Activated T-cell treated with anti-CD3 and anti-CD28 coated beads for 48 hours (primary cell): Measurements from ENCODE around the gene AKNA.

Experiments
- DNase-seq: peaks from one replicate; pipeline ENCODE4 v3.0.0-alpha.2; 2020; ENCODE audit warnings: low read depth

The AKNA gene

DNA sequence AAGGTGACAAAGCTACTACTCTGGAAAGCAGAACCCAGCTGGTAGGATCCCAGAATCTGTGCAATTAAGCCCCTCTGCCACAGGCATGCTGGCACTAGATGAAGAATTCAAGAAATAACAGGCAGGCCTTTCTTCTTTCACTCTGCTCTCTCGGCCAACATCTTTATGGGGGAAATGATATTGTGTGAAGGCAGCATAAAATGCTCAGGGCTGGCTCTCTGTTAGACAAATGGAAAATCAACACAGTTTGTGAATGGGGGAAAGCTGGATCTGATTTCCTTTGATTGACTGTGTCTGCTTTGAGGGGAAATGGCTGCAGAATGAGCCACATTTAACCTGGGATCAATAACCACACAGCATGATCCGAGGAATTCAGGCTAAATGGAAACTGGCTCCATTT, 29.1 kb upstream of the AKNA start:
- DNase-seq: no peak

GRCh38 chr9:114416290-114416689, 28.5 kb upstream of the AKNA start:
- no peak for DNase-seq

- no peak for DNase-seq
These were observed 26.6 kb upstream of the AKNA start for GRCh38 chr9:114414346-114414745.

DNA sequence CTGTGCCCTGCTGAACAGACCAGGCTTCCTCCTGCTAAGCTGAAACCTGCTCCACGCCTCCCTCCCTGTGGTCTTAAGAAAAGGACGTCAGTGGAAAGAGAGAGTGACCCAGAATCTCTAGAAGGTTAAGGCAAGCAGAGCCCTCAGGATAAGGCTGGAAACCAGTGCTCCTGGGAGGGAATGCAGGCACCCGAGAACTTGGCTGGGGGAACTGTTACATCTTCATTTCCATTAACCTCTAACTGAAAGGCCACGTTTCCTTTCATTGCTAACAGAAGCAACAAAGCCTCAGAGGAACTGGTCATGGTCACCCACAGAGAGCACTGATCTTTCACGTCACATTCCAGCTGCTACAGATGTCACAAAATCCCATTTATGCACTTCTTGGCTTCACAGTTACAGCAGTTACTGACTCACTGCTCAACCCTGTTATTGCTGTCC, 26.1 kb upstream of the AKNA start:
- no peak for DNase-seq

GRCh38 chr9:114412048-114412683, 24.4 kb upstream of the AKNA start:
- DNase-seq: no peak

DNA sequence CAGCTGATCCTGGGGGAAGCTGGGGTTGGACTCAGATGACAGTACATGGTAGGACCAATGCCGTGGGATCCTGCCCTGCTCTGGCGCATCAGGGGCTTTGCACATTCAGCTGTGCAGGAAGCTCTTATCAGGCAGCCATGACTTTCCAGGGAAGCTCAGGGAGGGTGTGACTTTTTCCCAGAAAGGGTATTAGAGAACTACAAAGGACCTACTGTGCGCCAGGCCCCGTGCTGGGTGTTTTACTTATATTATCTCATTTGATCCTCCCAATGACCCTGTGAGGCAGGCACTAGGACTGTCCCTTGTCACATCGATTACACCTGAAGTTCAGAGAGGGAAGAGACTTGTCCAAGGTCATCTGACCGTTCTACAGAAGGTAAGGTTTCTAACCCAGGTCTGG, 23.7 kb upstream of the AKNA start:
- DNase-seq: no peak

GRCh38 chr9:114410910-114411309, 23.1 kb upstream of the AKNA start:
- DNase-seq: no peak

GRCh38 chr9:114409842-114410241, 22.1 kb upstream of the AKNA start:
- DNase-seq: no peak

GRCh38 chr9:114409103-114409780, 21.5 kb upstream of the AKNA start:
- no peak for DNase-seq

- DNase-seq: no peak
These were observed 20.9 kb upstream of the AKNA start for GRCh38 chr9:114408645-114409044.

DNA sequence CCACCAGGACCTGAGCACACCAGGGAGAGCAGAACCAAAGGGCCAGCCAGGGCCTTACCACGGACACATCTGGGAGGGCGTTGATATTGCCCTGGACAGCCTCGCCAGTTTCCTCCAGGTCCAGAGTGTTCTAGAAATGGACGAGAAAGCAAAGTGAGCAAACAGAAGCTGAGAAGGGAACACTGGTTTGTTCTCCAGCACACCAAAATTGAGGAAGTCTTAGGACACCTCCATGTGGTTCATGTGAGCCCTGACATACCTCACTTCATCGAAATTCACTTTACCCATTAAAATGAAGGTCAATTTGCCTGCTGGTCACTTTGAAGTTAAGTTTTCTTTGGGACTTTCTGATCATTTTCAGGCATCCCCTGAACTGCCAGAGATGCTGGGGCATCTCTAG, 20.1 kb upstream of the AKNA start:
- no peak for DNase-seq

DNA sequence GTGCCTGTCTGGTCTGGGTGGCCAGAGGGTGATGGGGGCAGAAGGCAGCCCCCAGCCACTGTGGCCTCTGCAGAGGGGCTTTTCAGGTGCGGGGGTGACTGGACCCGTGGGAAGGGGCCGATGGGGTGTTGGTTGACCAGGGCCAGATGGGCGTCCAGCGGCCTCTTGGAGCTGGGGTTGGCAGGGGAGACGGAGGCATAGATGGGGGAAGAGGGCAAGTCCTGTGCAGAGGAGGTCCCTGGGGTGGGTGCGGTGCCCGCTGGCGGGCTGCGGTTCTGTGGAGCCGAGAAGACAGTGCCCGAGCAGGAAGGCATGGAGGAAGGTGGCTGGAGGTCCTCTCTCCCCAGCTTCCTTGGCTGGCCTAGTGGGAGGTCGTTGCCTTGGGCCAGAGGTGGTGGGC, 18.7 kb upstream of the AKNA start:
- DNase-seq: no peak

DNA sequence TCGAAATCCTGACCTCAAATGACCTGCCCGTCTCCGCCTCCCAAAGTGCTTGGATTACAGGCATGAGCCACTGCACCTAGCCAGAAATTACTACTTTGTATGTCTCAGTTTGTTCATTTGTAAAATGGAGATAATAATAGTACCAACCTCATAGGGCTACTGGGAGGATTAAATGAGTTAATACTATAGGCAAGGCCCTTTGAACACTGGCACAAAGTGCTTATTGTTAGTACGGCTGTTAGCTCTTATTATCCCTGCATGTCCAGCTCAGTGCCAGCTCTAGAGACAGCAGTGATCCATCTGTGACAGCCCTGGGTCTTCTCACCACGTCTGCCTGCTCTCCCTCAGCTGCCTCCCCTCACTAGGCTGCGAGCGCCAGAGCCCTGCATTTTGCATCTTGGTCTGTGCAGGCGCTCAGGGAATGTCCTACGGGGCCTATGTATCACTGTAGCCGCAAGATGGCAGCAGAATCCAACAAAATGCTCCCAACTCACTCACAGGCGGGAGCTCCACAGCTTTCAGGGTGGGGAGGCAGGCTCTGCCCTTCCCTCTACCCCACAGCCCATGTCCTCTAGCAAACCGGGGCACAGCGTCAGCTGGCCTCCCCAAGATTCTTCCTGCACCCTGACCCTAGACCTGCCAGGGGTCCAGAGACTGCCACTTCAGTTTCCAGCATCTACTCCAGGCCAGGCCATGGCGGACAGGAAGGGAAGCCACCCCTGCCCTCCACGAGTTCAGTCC, 17.7 kb upstream of the AKNA start:
- DNase-seq: peak; percentile 65

DNA sequence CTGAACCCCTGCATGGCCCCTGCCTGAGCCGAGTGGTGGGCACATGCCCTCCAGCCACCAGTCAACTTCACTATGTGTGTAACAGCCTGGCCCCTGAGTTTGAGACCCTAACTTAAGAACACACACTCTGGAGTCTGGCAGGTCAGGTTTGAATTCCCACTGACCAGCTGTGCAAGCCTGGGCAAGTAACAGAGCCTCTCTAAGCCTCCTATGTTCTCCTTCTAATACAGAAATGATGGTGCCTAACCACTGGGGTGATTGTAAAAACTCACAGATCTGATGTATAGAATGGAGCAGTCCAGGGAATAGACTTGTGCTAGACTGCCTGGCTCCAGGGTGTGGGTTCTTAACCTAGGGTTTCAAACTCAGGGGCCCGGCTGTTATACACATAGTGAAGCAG, 16.7 kb upstream of the AKNA start:
- no peak for DNase-seq

DNA sequence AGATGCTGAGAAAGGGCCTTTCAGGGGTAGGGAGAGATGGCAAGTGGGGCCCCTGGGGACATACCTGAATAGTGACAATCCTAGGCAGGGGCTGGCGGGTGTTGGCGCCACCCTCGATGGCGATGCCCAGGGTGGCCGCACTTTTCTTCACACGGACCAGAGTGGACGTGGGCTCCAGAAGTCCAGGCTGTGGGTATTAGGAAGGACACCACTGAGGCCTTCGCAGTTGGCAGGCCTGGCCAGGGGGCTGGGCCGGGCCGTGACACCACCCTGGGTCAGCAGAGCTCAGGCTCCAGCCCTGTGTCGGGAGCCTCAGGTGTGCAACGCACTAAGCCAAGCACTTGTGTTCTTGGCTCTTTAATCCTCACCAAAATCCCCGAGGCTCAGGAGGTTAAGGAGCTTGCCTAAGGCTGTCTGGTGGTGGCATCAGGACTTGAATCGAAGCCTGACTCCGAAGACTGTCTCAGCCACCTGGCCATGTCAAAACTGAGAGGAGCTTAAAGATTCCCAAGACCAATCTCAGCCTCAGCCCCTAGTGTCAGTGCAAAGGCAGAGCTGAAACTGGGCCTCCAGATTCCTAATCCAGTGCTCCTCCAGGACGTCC, 15.5 kb upstream of the AKNA start:
- no peak for DNase-seq

DNA sequence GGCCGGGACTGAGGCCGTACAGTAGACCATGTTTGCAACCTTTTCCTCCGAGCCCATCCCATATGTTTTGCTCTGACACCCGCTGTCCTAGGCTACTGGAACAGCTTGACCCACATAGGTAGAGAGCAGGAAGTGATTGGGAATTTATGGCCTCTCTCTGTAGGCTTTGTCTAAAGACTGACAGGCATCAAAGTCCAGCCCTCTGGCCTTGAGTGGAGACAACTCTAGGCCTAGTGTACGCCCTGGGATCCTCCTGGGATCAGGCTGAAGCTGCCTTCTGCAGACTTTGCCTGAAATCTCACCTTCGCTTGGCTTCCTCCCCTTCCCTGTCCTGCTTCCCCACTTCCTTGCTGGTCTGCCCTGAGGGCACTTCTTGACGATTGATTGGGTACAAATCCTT, 13.6 kb upstream of the AKNA start:
- DNase-seq: no peak

DNA sequence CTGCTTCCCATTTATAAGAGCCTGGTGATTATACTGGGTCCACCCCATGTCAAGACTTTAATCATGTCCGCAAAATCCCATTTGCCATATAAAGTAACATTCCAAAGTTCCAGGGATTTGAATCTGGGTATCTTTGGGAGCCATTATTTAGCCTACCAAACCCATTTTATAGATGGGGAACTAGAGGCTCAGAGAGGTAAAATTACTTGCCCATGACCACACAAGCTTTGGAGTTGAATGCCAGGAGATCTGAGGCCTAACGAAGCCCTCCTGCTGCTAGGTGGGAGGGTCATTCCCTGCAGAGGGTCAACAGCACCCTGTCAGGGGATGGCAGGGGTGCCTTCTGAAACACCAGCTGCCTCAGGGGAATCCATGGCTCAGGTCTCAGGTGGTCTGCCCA, 13.0 kb upstream of the AKNA start:
- DNase-seq: no peak

DNA sequence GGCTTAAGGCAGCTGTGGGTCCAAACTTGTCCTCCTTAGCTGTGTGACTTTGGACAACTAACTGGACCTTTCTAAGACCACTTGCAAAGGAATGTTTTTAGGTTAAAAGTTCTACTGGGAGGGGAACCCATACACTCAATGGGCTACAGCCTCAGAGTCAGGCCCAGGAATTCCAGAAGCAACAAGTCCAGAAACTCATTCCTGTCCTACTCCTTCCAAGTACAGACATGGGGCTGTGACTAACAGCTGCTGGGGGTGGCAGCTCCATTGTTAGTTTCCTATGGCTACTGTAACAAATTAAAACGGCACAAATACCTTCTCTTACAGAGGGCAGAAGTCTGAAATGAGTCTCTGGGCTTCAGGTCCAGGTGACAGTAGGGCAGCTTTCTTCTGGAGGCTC, 12.4 kb upstream of the AKNA start:
- no peak for DNase-seq

DNA sequence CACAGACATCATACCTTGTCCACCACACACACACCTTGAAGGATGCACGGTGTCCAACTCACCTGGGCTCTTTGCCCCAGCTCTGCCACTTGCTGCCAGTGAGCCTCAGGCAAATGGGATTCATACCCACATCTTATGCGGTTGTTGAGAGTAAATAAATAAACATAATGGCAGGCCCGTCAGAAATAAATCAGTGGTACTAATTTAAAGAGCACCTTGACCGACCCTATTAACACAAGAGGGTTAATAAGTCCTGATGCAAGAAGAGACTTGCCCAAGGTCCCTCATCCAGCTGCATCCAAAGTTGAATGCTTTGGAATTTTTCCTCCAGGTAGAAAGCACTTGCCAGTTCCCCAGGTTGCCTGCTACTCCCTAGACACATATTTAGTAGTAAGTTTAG, 11.6 kb upstream of the AKNA start:
- DNase-seq: no peak

DNA sequence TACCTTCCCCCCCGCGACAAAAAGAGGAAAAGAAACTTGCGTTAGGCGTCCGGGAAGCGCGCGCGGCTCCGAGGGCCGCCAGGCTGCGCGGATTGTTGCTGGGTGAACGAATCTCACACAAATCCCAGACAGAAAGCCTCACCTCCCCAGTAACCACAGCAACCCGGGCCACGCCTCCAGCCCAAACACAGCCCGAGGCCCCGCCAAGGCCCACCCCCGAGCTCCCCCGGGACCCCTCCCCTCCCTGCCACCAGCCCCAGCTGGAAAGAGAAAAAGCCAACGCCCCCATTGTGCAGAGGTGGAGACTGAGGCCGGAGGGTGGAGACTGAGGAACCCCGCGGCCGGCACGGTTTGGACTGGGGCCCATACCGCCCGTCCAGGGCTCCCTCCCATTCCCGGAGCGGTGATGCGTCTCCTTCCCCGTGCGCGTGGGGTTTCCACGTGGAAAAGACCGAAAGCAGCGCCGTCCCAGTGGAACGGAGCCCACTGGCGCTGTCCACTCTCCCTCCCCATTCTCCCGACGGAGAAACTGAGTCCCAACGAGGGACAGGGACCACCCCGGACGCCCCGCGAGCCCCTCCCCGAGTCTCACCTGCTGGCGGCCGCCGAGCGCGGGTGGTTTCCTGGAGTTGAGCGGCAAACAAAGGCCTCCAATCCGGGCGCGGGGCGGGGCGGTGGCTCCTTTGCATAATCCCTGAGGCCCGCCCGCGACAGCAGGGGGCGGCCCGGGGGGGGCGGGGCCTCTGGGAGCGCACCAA, 10.2 kb upstream of the AKNA start:
- DNase-seq: peak; percentile 96

DNA sequence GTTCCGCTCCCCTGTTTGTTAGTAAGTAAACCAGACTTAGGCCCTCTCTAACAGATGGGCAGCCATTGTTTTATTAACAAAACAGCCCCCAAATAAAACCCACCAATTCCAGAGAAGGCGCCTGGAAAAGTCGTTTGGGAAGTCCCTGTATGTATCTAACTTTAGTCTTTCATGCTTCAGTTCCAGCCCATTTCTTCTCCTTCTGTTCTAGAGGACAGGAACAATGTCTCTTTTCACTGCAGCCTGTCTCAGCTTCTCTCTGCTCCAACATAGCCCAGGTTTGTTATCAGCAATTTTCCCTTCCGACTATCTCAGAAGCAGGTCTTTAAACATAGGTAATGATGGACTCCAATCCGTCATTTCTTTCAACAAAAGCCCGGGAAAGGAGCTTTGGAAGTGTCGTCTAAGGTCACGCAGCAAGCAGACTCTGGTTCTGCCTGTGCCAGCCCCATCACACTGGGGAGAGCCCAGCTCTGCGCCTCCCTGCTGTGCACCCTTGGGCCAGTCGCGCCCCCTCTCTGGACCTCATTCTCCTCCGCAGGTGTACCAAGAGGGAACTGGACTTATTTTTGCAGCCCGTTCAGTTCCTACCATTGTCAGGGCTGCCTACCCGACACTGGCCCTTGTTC, 9.6 kb upstream of the AKNA start:
- DNase-seq: no peak
